D721Med (cell line): ENCODE results near the gene GRAMD1A.
"Not testable (repeated sequence)": the region's sequence is repeated elsewhere in the genome, so short reads cannot be mapped to it uniquely, and the experiment has no call there.

Experiments
- DNase-seq: peaks from one replicate; pipeline ENCODE4 v3.0.0; 2011; ENCODE audit warnings: low spot score; ENCODE audit not compliant: insufficient read length
- FAIRE-seq: peaks from 2 replicates; lab custom pipeline; 2011; peaks lifted over from hg19 to GRCh38; lab: Jason Lieb, UNC
- CTCF ChIP-seq: IDR thresholded peaks from 2 replicates; pipeline ENCODE4 v1.5.1; 2012; ENCODE audit warnings: mild to moderate bottlenecking, control low read depth; ENCODE audit not compliant: insufficient read depth; ENCODE audit errors: missing control alignments

Gene GRAMD1A

DNA sequence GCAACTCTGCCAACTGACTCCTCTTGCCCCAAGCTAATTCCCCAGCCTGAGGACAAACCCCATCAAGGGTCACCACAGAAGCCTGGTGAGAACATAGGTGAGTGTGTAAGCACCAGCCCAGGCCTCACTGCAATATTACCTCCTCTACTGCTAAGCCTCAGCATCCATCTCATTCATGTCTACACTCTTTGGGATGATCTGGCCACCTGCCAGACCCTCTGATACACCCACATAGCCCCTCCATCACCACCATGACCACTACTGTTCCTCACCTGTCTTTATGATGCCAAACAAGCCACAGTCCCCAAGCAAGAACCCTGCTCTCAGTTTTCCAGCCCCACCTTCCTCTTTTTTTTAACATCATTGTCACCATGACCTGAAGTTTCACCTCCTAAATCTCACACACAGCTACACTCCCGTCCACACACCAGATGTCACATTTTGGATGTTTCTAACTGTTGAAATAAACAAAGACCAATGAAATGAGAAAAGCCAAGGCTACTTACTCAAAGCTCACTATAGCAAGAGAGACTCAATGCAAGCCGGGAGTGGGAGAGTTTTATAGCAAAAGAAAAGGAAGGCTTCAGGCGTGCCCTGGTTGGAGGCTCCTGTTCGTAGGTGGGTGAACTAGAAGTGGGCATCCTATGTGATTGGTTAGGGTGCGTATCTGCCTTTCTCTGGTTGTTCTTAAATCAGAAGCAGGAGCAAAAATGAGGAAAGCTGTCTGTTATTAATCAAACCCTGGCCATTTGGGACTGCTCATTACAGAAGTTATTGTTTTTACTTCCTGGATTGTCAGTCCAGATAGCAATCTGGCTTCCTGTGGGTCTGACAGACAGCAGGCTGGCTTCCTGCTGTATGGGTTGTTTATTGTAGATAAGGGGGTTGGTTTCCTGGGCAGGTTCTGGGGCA is 38.1 kb upstream of the GRAMD1A start:
- DNase-seq (no peak), FAIRE-seq (no peak)
- TF ChIP-seq CTCF = no peak

GRCh38 chr19:34962687-34963572 is 37.2 kb upstream of the GRAMD1A start:
- no peak for TF ChIP-seq CTCF
- no peak for FAIRE-seq
- no peak for DNase-seq

DNA sequence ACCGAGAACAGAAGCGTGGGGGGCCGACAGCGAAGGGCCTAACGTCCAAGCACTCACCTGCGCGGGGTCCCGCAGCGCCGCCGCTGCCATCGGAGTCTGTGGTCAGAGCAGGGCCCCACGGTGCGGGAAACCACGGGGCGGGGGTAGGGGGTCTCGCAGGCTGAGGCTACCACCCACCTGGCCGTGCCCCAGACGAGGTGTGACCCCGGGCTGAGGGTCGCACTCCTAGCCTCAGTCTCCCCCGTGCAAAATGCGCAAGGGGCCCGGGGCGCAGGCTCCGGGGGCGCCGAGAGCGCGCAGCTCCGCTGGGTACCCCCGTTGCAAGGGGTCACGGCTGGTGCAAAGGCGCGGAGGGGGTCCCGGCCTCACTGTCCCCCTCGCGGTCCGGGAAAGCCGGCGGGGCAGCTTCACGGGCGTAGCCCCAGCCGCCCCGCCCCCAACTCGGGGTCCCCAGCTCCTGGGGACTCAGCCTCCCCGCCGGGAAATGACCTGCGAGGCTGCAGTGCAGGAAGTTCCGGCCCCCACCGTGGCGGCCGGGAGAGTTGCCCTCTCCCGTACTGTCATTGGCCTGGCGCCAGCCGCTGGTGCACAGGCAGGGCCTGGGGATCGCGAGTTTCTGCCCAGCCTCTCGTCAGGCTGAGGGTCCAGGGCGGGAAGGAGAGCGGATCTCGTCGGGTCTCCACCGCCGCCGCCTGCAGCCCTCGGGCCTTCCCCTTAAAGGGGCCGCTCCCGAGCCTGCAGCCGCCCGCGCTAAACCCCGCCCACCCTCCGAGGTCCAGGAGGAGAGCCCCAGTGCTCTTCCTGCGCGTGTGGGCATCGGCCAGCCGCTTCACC is 36.3 kb upstream of the GRAMD1A start, which contains the start of gene ZNF792:
ZNF792 (minus strand) TSS at position 657 of the 834 bp plus-strand sequence; CDS start at position 90, 567 bp downstream.
- DNase-seq (peak; percentile 59), FAIRE-seq (no peak)
- TF ChIP-seq CTCF = no peak

- TF ChIP-seq CTCF = no peak
- no peak for DNase-seq
- FAIRE-seq = no peak
Observed at GRCh38 chr19:34964598-34964997, 35.5 kb upstream of the GRAMD1A start.

- FAIRE-seq, DNase-seq: not testable (repeated sequence)
Observed at GRCh38 chr19:34965505-34965904, 34.6 kb upstream of the GRAMD1A start.

- FAIRE-seq (no peak), DNase-seq (no peak)
- TF ChIP-seq CTCF = no peak
Observed at GRCh38 chr19:34967551-34967950, 32.6 kb upstream of the GRAMD1A start.

DNA sequence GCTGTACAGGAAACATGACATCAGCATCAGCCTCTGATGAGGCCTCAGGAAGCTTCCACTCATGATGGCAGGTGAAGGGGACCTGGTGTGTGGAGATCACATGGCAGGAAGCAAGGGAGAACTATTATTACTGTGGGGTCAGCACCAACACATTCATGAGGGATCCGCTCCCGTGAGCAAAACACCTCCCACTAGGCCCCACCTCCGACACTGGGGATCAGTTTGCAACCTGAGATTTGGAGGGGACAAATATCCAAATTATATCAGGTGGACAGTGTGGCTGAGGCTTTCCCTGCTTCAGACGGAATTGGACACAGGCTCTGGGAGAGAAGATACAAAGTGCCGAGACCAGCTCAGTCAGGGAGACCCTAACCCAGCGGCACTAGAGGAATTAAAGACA is 30.4 kb upstream of the GRAMD1A start:
- no peak for FAIRE-seq
- TF ChIP-seq CTCF = no peak
- DNase-seq = no peak

GRCh38 chr19:34970185-34970780 is 29.8 kb upstream of the GRAMD1A start:
- not testable (repeated sequence) for DNase-seq, FAIRE-seq
